DND-41 (cell line): ENCODE results near the gene WNK4.

Source experiments
- CTCF ChIP-seq: IDR thresholded peaks from 2 replicates; pipeline ENCODE4 v1.5.1; 2012; ENCODE audit warnings: borderline replicate concordance, low read length, moderate library complexity, mild to moderate bottlenecking; ENCODE audit not compliant: poor library complexity, severe bottlenecking; ENCODE audit errors: extremely low read depth
- EZH2 ChIP-seq: IDR thresholded peaks from 3 replicates; pipeline ENCODE4 v1.6.1; 2012; ENCODE audit warnings: borderline replicate concordance, low read depth, mild to moderate bottlenecking, moderate library complexity, low read length, inconsistent platforms; ENCODE audit not compliant: severe bottlenecking

GRCh38 chr17:42845556-42845917 lies 65.1 kb downstream of the WNK4 start:
- TF ChIP-seq CTCF (no peak), EZH2 (no peak)
